Parathyroid adenoma (tissue), 2 donors: Measurements from ENCODE around the gene FBLN2.

Experiments used
- H2AFZ ChIP-seq: fragments of 300-600 bp; sonication (generic); one replicate; pipeline ENCODE4 v1.7.0; 2017; ENCODE audit warnings: antibody characterized with exemption, mild to moderate bottlenecking
- H3K27ac ChIP-seq: fragments of 300-600 bp; sonication (generic); one replicate; pipeline ENCODE4 v1.7.0; 2017
- H3K27me3 ChIP-seq: fragments of 300-600 bp; sonication (generic); one replicate; pipeline ENCODE4 v1.7.0; 2017; ENCODE audit warnings: low read length; ENCODE audit not compliant: control insufficient read depth, insufficient read depth
- H3K36me3 ChIP-seq: fragments of 300-600 bp; sonication (generic); one replicate; pipeline ENCODE4 v1.7.0; 2017; ENCODE audit warnings: low read length; ENCODE audit not compliant: control insufficient read depth, insufficient read depth
- H3K4me1 ChIP-seq: fragments of 300-600 bp; sonication (generic); one replicate; pipeline ENCODE4 v1.7.0; 2017; ENCODE audit warnings: control low read depth
- H3K4me2 ChIP-seq: fragments of 300-600 bp; sonication (generic); one replicate; pipeline ENCODE4 v1.7.0; 2017; ENCODE audit warnings: low read length
- H3K4me3 ChIP-seq: fragments of 300-600 bp; sonication (generic); one replicate; pipeline ENCODE4 v1.7.0; 2017; ENCODE audit warnings: low read depth, low read length
- H3K79me2 ChIP-seq: fragments of 300-600 bp; sonication (generic); one replicate; pipeline ENCODE4 v1.7.0; 2017; ENCODE audit warnings: control low read depth
- H3K9ac ChIP-seq: fragments of 300-600 bp; sonication (generic); one replicate; pipeline ENCODE4 v1.7.0; 2017; ENCODE audit warnings: mild to moderate bottlenecking
- H3K9me3 ChIP-seq: fragments of 300-600 bp; sonication (generic); one replicate; pipeline ENCODE4 v1.7.0; 2017; ENCODE audit warnings: low read length; ENCODE audit not compliant: control insufficient read depth
- CTCF ChIP-seq: fragments of 300-600 bp; sonication (generic); IDR thresholded peaks from one replicate; pipeline ENCODE4 v1.7.0; 2017; ENCODE audit warnings: antibody characterized with exemption, mild to moderate bottlenecking
- donor health status: primary hyperparathyroidism.

The FBLN2 gene

GRCh38 chr3:13570391-13571194 is 21.7 kb downstream of the FBLN2 start:
- no peak overlapping the region for H3K9ac ChIP-seq
- H3K79me2 ChIP-seq, result no peaks in the 10 kb centered on the region
- no peaks in the 10 kb centered on the region for H3K9me3 ChIP-seq

DNA sequence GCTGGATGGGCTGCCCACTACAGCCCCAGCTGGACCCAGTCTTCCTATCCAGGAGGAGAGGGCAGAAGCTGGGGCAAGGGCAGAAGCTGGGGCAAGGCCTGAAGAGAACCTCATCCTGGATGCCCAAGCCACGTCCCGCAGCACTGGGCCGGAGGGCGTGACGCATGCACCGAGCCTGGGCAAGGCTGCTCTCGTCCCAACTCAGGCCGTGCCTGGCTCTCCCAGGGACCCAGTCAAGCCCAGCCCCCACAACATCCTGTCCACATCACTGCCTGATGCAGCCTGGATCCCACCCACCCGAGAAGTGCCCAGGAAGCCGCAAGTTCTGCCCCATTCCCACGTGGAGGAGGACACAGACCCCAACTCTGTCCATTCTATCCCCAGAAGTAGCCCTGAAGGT is 22.3 kb downstream of the FBLN2 start:
- no peak overlapping the region for H3K27ac ChIP-seq
- no peak overlapping the region for H3K4me2 ChIP-seq
- TF ChIP-seq CTCF, result no peak
- no peaks in the 10 kb centered on the region for H3K79me2 ChIP-seq
- H3K9ac ChIP-seq, result no peak overlapping the region
- H3K27me3 ChIP-seq, result no peaks in the 10 kb centered on the region
- no peaks in the 10 kb centered on the region for H3K4me1 ChIP-seq
- no peak overlapping the region for H3K4me3 ChIP-seq
- H2AFZ ChIP-seq, result no peak overlapping the region
- no peaks in the 10 kb centered on the region for H3K36me3 ChIP-seq
- H3K9me3 ChIP-seq, result no peaks in the 10 kb centered on the region

More at GRCh38 chr3:13570391-13571194, 21.7 kb downstream of the FBLN2 start:
- TF ChIP-seq CTCF, result no peak
- Histone ChIP-seq H2AFZ (no peak overlapping the region), H3K4me2 (no peak overlapping the region), H3K4me3 (no peak overlapping the region), H3K36me3 (no peaks in the 10 kb centered on the region), H3K27ac (no peak overlapping the region), H3K4me1 (no peaks in the 10 kb centered on the region), H3K27me3 (no peaks in the 10 kb centered on the region)

DNA sequence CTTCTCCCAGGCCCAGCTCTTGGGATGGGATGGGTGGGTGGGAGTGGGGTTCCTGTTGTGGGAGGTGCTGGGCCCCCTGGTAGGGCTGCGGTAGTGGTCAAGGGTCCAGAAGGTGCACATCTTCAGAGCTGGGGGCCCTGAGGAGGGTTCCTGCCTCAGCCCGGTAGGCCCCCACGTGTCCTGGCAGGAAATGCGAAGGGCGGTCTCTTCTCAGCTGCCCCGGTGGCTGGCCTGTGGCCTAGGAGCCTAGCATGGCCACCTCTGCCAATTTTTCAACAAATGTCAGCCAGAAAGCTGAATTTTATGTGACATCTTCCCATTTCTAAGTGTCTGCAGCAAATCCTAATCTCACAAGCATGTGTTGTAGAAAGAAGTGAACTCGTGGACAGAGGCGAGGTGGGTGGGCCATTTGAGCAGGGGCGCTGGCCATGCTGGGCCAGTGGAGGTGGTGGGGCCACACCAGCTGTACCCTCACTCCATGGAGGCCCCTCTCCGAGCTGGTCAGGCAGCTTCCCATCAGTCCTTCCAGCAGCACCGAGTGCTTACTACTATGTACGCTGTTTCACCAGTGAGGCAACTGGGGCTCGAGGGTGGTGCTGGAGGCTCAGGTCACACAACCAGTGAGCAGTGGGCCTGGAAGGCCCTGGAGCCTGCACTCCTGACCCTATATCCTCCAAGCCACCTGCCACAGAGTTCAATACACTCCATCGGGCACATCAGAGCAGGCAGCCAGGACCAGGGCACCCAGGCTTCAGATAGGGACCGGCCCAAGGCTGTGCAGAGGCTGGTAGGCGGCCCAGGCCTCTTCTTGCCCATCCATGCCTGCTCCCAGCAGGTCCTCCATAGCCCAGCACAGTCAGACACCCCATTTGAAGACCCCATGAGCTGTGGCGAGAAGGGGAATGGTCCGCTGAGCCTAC is 23.2 kb downstream of the FBLN2 start:
- H3K27ac ChIP-seq, result no peak overlapping the region
- H3K27me3 ChIP-seq, result no peaks in the 10 kb centered on the region
- no peak overlapping the region for H3K4me3 ChIP-seq
- no peak overlapping the region for H2AFZ ChIP-seq
- H3K9me3 ChIP-seq, result no peaks in the 10 kb centered on the region
- H3K9ac ChIP-seq, result no peak overlapping the region
- H3K4me2 ChIP-seq, result no peak overlapping the region
- TF ChIP-seq CTCF, result no peak
- no peaks in the 10 kb centered on the region for H3K4me1 ChIP-seq
- H3K79me2 ChIP-seq, result no peaks in the 10 kb centered on the region
- no peaks in the 10 kb centered on the region for H3K36me3 ChIP-seq

- H3K4me3 ChIP-seq, result no peak overlapping the region
- no peaks in the 10 kb centered on the region for H3K4me1 ChIP-seq
- H3K9ac ChIP-seq, result no peak overlapping the region
- no peak for TF ChIP-seq CTCF
- H3K27me3 ChIP-seq, result no peaks in the 10 kb centered on the region
- H3K27ac ChIP-seq, result no peak overlapping the region
- H3K36me3 ChIP-seq, result no peaks in the 10 kb centered on the region
- no peak overlapping the region for H2AFZ ChIP-seq
- no peaks in the 10 kb centered on the region for H3K9me3 ChIP-seq
- no peak overlapping the region for H3K4me2 ChIP-seq
- no peaks in the 10 kb centered on the region for H3K79me2 ChIP-seq
Measured at GRCh38 chr3:13572926-13573623, 24.1 kb downstream of the FBLN2 start.
